NCI-H2029 treated with DMSO at 0.1 percent for 48 hours (cell line): ENCODE measurements around the gene ARSB.

Experiments
- DNase-seq: peaks from one replicate; lab custom pipeline; 2025; lab: John Stamatoyannopoulos, UW

ARSB gene

GRCh38 chr5:78837836-78838235 lies 147.3 kb downstream of the ARSB start:
- no peak for DNase-seq

GRCh38 chr5:78835176-78835575 lies 149.9 kb downstream of the ARSB start:
- DNase-seq, result no peak

- no peak for DNase-seq
Measured at GRCh38 chr5:78833284-78833683, 151.8 kb downstream of the ARSB start.

GRCh38 chr5:78830528-78831046 lies 154.5 kb downstream of the ARSB start:
- peak; percentile 54 for DNase-seq

GRCh38 chr5:78829811-78830527 lies 155.1 kb downstream of the ARSB start:
- DNase-seq, result peak; percentile 54

- DNase-seq, result no peak
Measured at GRCh38 chr5:78827725-78828124, 157.4 kb downstream of the ARSB start.

- no peak for DNase-seq
Measured at GRCh38 chr5:78824831-78825281, 160.3 kb downstream of the ARSB start.

GRCh38 chr5:78823196-78823595 lies 161.9 kb downstream of the ARSB start:
- DNase-seq, result no peak

GRCh38 chr5:78821536-78822021 lies 163.5 kb downstream of the ARSB start:
- DNase-seq, result no peak

- no peak for DNase-seq
Measured at GRCh38 chr5:78819707-78820106, 165.4 kb downstream of the ARSB start.

GRCh38 chr5:78819166-78819565 lies 165.9 kb downstream of the ARSB start:
- no peak for DNase-seq

- DNase-seq, result no peak
Measured at GRCh38 chr5:78816143-78816765, 168.9 kb downstream of the ARSB start.

GRCh38 chr5:78813906-78814530 lies 171.1 kb downstream of the ARSB start:
- no peak for DNase-seq

GRCh38 chr5:78813286-78813685 lies 171.8 kb downstream of the ARSB start:
- DNase-seq, result no peak

GRCh38 chr5:78811866-78812265 lies 173.2 kb downstream of the ARSB start:
- peak; percentile 87 for DNase-seq

- no peak for DNase-seq
Measured at GRCh38 chr5:78811121-78811817, 173.8 kb downstream of the ARSB start.

GRCh38 chr5:78810098-78810920 lies 174.8 kb downstream of the ARSB start:
- DNase-seq, result no peak

- peak; percentile 43 for DNase-seq
Measured at GRCh38 chr5:78809444-78809843, 175.7 kb downstream of the ARSB start.

- no peak for DNase-seq
Measured at GRCh38 chr5:78808818-78809217, 176.3 kb downstream of the ARSB start.

GRCh38 chr5:78808380-78808779 lies 176.7 kb downstream of the ARSB start:
- DNase-seq, result no peak

GRCh38 chr5:78806544-78806943 lies 178.6 kb downstream of the ARSB start:
- DNase-seq, result no peak
